DOHH2 (cell line): ENCODE results near the gene SLC25A5.

Experiments
- CTCF ChIP-seq: fragments of 200-600 bp; sonication (generic); IDR thresholded peaks from one replicate; pipeline ENCODE4 v1.5.1; 2014; ENCODE audit warnings: antibody characterized with exemption, mild to moderate bottlenecking, low read depth, low read length; ENCODE audit not compliant: poor library complexity, severe bottlenecking
- EZH2phosphoT487 ChIP-seq: fragments of 200-600 bp; sonication (generic); IDR thresholded peaks from 2 replicates; pipeline ENCODE4 v1.6.1; 2017; ENCODE audit warnings: borderline replicate concordance, mild to moderate bottlenecking, antibody characterized with exemption, low read length, moderate library complexity, mixed read lengths

GRCh38 chrX:119459181-119459580, 9.1 kb upstream of the SLC25A5 start:
- TF ChIP-seq CTCF: no peak
- TF ChIP-seq EZH2phosphoT487: no peak
